Activated naive CD8-positive, alpha-beta T cell treated with anti-CD3 and anti-CD28 coated beads, Interleukin-2, amount 10 ng/mL, durations not matched to agents 7 days and 5 days (primary cell): ENCODE measurements around the gene ISLR. TPM values are rescaled to one million over a fixed set of nuclear protein-coding genes. Genes with fewer than 3 reads are reported as not detected.

Source experiments
- ATAC-seq: fragments of 150-1000 bp; cut with Tn5 transposase; one replicate; pipeline ENCODE4 v1.10.0; 2021; ENCODE audit warnings: low read depth, moderate library complexity
- POLR2A ChIA-PET: fragments of 350-600 bp; sonication (Branson Sonifier 250); formaldehyde crosslinking; loops from one replicate; lab custom pipeline; 2021; ENCODE audit warnings: antibody characterized with exemption; lab: Charles Lee
- DNase-seq: peaks from one replicate; pipeline ENCODE4 v3.0.0; 2021
- H3K27ac Mint-ChIP-seq: one replicate; pipeline ENCODE4 v1.8.0; 2022; ENCODE audit warnings: mild to moderate bottlenecking, mixed read lengths
- H3K27me3 Mint-ChIP-seq: one replicate; pipeline ENCODE4 v1.8.0; 2022; ENCODE audit warnings: mild to moderate bottlenecking, moderate library complexity, mixed read lengths
- H3K36me3 Mint-ChIP-seq: one replicate; pipeline ENCODE4 v1.8.0; 2021; ENCODE audit warnings: mild to moderate bottlenecking, mixed read lengths
- H3K4me1 Mint-ChIP-seq: one replicate; pipeline ENCODE4 v1.8.0; 2021; ENCODE audit warnings: mixed read lengths
- H3K4me3 Mint-ChIP-seq: one replicate; pipeline ENCODE4 v1.8.0; 2022; ENCODE audit warnings: mild to moderate bottlenecking, moderate library complexity, mixed read lengths
- H3K9me3 Mint-ChIP-seq: one replicate; pipeline ENCODE4 v1.8.0; 2021; ENCODE audit warnings: mixed read lengths
- total RNA-seq, 2 experiments: library from RNA; stranded (reverse); gene quantifications; one replicate each; pipeline ENCODE4 v1.2.3, GENCODE V29; 2021

ISLR gene
- total RNA-seq, 2 experiments from 2014 or later = not detected

- ATAC-seq (no peak), DNase-seq (peak; percentile 57)
- Mint-ChIP-seq H3K9me3 (no peaks in the 10 kb centered on the region), H3K4me3 (peak overlapping the region; percentile 19), H3K36me3 (peaks cover 1% of the 10 kb centered on the region), H3K27ac (peak overlapping the region; percentile 48), H3K4me1 (peaks cover 24% of the 10 kb centered on the region), H3K27me3 (peaks cover 91% of the 10 kb centered on the region)
- POLR2A ChIA-PET = no interaction called here
Measured at GRCh38 chr15:74132681-74133651, 40.5 kb upstream of the ISLR start.

GRCh38 chr15:74133694-74134386 is 39.7 kb upstream of the ISLR start:
- Mint-ChIP-seq H3K36me3 (peaks cover 1% of the 10 kb centered on the region), H3K27ac (no peak overlapping the region), H3K4me3 (no peak overlapping the region), H3K27me3 (peaks cover 92% of the 10 kb centered on the region), H3K9me3 (no peaks in the 10 kb centered on the region), H3K4me1 (peaks cover 24% of the 10 kb centered on the region)
- DNase-seq (peak; percentile 41), ATAC-seq (no peak)
- POLR2A ChIA-PET = no interaction called here

- Mint-ChIP-seq H3K36me3 (peaks cover under 1% of the 10 kb centered on the region), H3K27ac (peak overlapping the region; percentile 21), H3K4me1 (peaks cover 22% of the 10 kb centered on the region), H3K9me3 (no peaks in the 10 kb centered on the region), H3K27me3 (peaks cover 88% of the 10 kb centered on the region), H3K4me3 (no peak overlapping the region)
- POLR2A ChIA-PET = no interaction called here
- ATAC-seq (no peak), DNase-seq (peak; percentile 62)
Measured at GRCh38 chr15:74134387-74135027, 39.0 kb upstream of the ISLR start.

- peak overlapping the region; percentile 21 for H3K27ac Mint-ChIP-seq
- peak overlapping the region; percentile 63 for H3K4me3 Mint-ChIP-seq
Measured at GRCh38 chr15:74135041-74135565, 38.4 kb upstream of the ISLR start.

GRCh38 chr15:74136540-74136813 is 37.0 kb upstream of the ISLR start:
- no peaks in the 10 kb centered on the region for H3K9me3 Mint-ChIP-seq
- H3K27ac Mint-ChIP-seq = no peak overlapping the region
- no peaks in the 10 kb centered on the region for H3K36me3 Mint-ChIP-seq
- DNase-seq (no peak), ATAC-seq (no peak)
- POLR2A ChIA-PET = no interaction called here
- H3K4me3 Mint-ChIP-seq = peak overlapping the region; percentile 71
- H3K27me3 Mint-ChIP-seq = peaks cover 84% of the 10 kb centered on the region
- H3K4me1 Mint-ChIP-seq = peaks cover 25% of the 10 kb centered on the region

More at GRCh38 chr15:74135041-74135565, 38.4 kb upstream of the ISLR start:
- POLR2A ChIA-PET = no interaction called here
- no peak for ATAC-seq
- Mint-ChIP-seq H3K9me3 (no peaks in the 10 kb centered on the region), H3K4me1 (peaks cover 26% of the 10 kb centered on the region), H3K27me3 (peaks cover 87% of the 10 kb centered on the region), H3K36me3 (no peaks in the 10 kb centered on the region)
- DNase-seq = peak; percentile 36

- POLR2A ChIA-PET = no interaction called here
- DNase-seq (no peak), ATAC-seq (no peak)
- H3K27me3 Mint-ChIP-seq = peaks cover 79% of the 10 kb centered on the region
- no peaks in the 10 kb centered on the region for H3K36me3 Mint-ChIP-seq
- peak overlapping the region; percentile 71 for H3K4me3 Mint-ChIP-seq
- H3K9me3 Mint-ChIP-seq = no peaks in the 10 kb centered on the region
- peaks cover 25% of the 10 kb centered on the region for H3K4me1 Mint-ChIP-seq
- H3K27ac Mint-ChIP-seq = no peak overlapping the region
Measured at GRCh38 chr15:74136814-74137536, 36.5 kb upstream of the ISLR start.

GRCh38 chr15:74137537-74137894 is 36.0 kb upstream of the ISLR start:
- Mint-ChIP-seq H3K27me3 (peaks cover 78% of the 10 kb centered on the region), H3K4me1 (peaks cover 22% of the 10 kb centered on the region), H3K27ac (no peak overlapping the region), H3K36me3 (no peaks in the 10 kb centered on the region), H3K9me3 (no peaks in the 10 kb centered on the region), H3K4me3 (no peak overlapping the region)
- DNase-seq (no peak), ATAC-seq (no peak)
- POLR2A ChIA-PET = interaction anchor here (0.7 kb wide), 1 partner anchor 182 kb away, joined by 7 read pairs; no protein-coding TSS in a partner anchor

GRCh38 chr15:74138642-74139041 is 34.9 kb upstream of the ISLR start:
- Mint-ChIP-seq H3K27ac (no peak overlapping the region), H3K4me3 (no peak overlapping the region), H3K27me3 (peaks cover 70% of the 10 kb centered on the region), H3K36me3 (no peaks in the 10 kb centered on the region), H3K9me3 (no peaks in the 10 kb centered on the region), H3K4me1 (peaks cover 22% of the 10 kb centered on the region)
- no peak for DNase-seq
- ATAC-seq = no peak
- POLR2A ChIA-PET = no interaction called here

- POLR2A ChIA-PET = no interaction called here
- no peak overlapping the region for H3K27ac Mint-ChIP-seq
- H3K4me3 Mint-ChIP-seq = no peak overlapping the region
- H3K4me1 Mint-ChIP-seq = peaks cover 16% of the 10 kb centered on the region
- DNase-seq (no peak), ATAC-seq (no peak)
- H3K9me3 Mint-ChIP-seq = no peaks in the 10 kb centered on the region
- peaks cover 71% of the 10 kb centered on the region for H3K27me3 Mint-ChIP-seq
- no peaks in the 10 kb centered on the region for H3K36me3 Mint-ChIP-seq
Measured at GRCh38 chr15:74141591-74141990, 31.9 kb upstream of the ISLR start.

GRCh38 chr15:74144153-74144775 is 29.2 kb upstream of the ISLR start:
- Mint-ChIP-seq H3K27ac (no peak overlapping the region), H3K27me3 (peaks cover 67% of the 10 kb centered on the region), H3K9me3 (no peaks in the 10 kb centered on the region), H3K36me3 (no peaks in the 10 kb centered on the region), H3K4me3 (no peak overlapping the region), H3K4me1 (peaks cover 7% of the 10 kb centered on the region)
- DNase-seq = no peak
- POLR2A ChIA-PET = no interaction called here
- no peak for ATAC-seq

- no peak overlapping the region for H3K27ac Mint-ChIP-seq
- H3K36me3 Mint-ChIP-seq = no peaks in the 10 kb centered on the region
- no peaks in the 10 kb centered on the region for H3K4me1 Mint-ChIP-seq
- ATAC-seq = no peak
- no peak for DNase-seq
- H3K9me3 Mint-ChIP-seq = no peaks in the 10 kb centered on the region
- peaks cover 58% of the 10 kb centered on the region for H3K27me3 Mint-ChIP-seq
- POLR2A ChIA-PET = no interaction called here
- H3K4me3 Mint-ChIP-seq = no peak overlapping the region
Measured at GRCh38 chr15:74146277-74146800, 27.2 kb upstream of the ISLR start.

GRCh38 chr15:74147051-74147450 is 26.5 kb upstream of the ISLR start:
- Mint-ChIP-seq H3K4me1 (no peaks in the 10 kb centered on the region), H3K4me3 (no peak overlapping the region), H3K36me3 (no peaks in the 10 kb centered on the region), H3K27me3 (peaks cover 64% of the 10 kb centered on the region), H3K9me3 (no peaks in the 10 kb centered on the region), H3K27ac (no peak overlapping the region)
- POLR2A ChIA-PET = no interaction called here
- DNase-seq (no peak), ATAC-seq (no peak)
